Measurements from ENCODE around the gene GNB1L. TPM values are rescaled to one million over a fixed set of nuclear protein-coding genes. Genes with fewer than 3 reads are reported as not detected.
"Not testable (repeated sequence)": the region's sequence is repeated elsewhere in the genome, so short reads cannot be mapped to it uniquely, and the experiment has no call there.

GNB1L gene
- total RNA-seq, 1 experiment from 2014 or later: 12.3 TPM

DNA sequence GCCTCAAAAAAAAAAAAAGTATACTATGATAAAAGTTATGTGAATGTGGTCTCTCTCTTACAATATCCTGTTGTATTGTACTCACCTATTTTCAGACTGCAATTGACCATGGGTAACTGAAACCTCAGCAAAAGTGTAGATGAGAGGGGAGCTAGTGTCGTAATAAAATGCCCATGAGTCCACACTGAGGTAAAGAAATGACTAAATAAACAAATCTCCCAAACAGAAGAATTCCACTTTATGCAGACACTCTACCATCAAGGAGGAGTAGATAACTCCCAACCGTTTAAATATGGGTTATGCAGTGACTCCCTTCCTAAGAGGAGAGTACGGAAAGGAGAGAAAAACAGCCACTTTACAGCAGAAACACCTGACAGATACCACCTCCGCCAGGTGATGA lies 14.6 kb downstream of the GNB1L start:
- H3K27ac ChIP-seq: no peak overlapping the region
- no peaks in the 10 kb centered on the region for H3K27me3 ChIP-seq
- DNase-seq: no peak
- H3K4me1 ChIP-seq: no peaks in the 10 kb centered on the region
- no peaks in the 10 kb centered on the region for H3K9me3 ChIP-seq (replicated peaks)
- no peaks in the 10 kb centered on the region for H3K36me3 ChIP-seq
- no peak overlapping the region for H3K4me3 ChIP-seq

DNA sequence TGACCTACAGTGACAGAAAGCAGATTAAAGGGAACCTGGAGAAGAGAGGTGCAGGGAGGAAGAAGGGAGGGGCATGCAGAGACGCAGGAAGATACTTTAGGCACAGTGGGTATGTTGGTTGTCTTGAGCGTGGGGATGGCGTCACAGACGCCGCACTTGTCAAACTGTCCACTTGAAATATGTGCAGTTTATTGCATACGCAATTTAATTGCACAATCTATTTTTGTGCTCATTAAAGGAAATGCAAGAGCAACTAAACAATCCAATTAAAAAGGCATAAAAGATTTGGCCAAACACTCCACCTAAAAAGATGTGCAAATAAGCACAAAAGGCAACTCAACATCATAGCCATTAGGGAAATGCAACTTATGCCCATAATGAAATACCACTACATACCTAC lies 16.8 kb downstream of the GNB1L start:
- Histone ChIP-seq H3K4me3 (no peak overlapping the region), H3K27me3 (no peaks in the 10 kb centered on the region), H3K36me3 (no peaks in the 10 kb centered on the region)

DNA sequence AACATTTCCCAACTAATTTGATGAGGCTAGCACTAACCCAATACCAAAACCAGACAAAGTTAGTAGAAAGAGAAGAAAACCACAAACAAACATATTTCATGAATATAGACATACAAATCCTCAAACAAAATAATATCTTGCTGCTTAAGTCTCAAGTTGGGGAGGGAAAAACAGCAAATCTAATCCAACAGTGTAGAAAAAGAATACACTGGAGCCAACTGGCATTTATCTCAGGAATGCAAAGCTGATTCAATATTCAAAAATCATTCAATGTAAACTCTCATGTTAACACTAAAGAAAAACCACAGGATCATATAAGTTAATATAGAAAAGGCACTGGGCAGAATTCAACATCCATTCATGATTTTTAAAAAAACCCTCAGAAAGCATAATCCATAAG lies 18.2 kb downstream of the GNB1L start:
- H3K4me3 ChIP-seq: no peak overlapping the region
- H3K9me3 ChIP-seq (replicated peaks): no peaks in the 10 kb centered on the region

More for the DNA sequence above, 16.8 kb downstream of the GNB1L start:
- no peaks in the 10 kb centered on the region for H3K9me3 ChIP-seq (replicated peaks)
- DNase-seq: no peak
- no peaks in the 10 kb centered on the region for H3K4me1 ChIP-seq
- H3K27ac ChIP-seq: no peak overlapping the region

DNA sequence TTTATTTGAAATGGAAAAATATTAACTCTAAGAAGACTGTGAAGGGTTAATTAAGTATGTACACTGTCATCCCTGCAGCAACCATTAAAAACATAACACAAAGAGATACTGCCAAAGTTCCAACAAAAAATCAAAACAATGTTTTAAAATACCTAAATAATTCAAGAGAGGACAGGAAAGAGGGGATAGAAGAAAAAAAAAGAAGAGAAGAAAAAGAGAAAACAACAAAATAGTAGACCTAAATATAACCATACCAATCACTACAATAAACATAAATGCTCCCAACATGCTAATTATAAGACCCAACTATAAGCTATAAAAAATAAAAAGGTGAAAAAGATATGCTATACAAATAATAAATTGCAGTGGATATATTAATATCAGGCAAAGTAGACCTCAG lies 20.1 kb downstream of the GNB1L start:
- no peak for DNase-seq
- no peaks in the 10 kb centered on the region for H3K4me1 ChIP-seq
- no peak overlapping the region for H3K4me3 ChIP-seq
- no peaks in the 10 kb centered on the region for H3K27me3 ChIP-seq
- H3K9me3 ChIP-seq (replicated peaks): no peaks in the 10 kb centered on the region
- no peaks in the 10 kb centered on the region for H3K36me3 ChIP-seq
- H3K27ac ChIP-seq: no peak overlapping the region

More for the DNA sequence above, 18.2 kb downstream of the GNB1L start:
- Histone ChIP-seq H3K36me3 (no peaks in the 10 kb centered on the region), H3K27ac (no peak overlapping the region), H3K4me1 (no peaks in the 10 kb centered on the region), H3K27me3 (no peaks in the 10 kb centered on the region)
- no peak for DNase-seq

DNA sequence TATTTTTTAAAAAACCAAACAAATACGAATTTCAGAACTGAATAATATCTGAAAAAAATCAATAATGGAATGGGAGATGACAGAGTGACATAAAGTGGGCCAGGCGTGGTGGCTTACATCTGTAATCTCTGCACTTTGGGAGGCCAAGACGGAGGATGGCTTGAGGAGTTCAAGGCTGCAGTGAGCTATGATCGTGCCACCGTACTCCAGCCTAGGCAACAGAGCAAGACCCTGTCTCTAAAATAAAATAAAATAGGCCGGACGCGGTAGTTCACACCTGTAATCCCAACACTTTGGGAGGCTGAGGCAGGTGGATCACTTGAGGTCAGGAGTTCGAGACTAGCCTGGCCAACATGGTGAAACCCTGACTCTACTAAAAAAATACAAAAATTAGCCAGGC lies 21.3 kb downstream of the GNB1L start:
- not testable (repeated sequence) for H3K27me3 ChIP-seq; H3K4me3 ChIP-seq; H3K27ac ChIP-seq; H3K9me3 ChIP-seq (replicated peaks); DNase-seq; H3K36me3 ChIP-seq; H3K4me1 ChIP-seq

DNA sequence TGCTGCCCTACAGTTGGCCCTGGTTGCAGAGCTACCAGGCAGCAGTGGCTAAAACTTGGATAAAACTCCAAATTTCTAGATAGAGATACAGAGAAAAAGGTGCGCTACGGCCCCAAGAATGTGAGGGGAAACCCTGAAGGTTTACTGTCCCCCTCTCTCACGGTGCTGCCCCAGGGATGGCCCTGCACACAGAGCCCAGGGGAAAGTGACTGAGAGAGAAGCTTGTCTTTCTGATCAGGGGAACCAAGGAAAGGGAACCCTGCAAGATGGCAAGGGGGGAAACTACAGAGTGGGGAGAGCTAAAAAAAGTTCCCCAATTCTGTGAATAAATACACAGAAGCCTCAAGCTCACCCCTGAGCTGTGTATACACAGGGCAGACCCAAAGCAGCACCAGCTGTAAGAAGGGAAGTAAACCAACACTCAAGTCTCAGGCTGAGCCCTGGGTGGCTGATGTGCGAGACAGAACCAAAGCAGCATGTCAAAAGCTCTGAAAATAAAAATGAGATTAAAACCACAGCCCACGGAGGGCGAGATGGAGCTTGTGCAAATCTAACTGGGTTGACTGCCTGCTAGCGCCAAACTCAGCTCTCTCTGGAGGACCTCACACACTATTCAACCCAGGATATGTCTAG lies 22.1 kb downstream of the GNB1L start:
- Histone ChIP-seq H3K27ac (no peak overlapping the region), H3K9me3 (replicated peaks) (no peaks in the 10 kb centered on the region), H3K4me3 (no peak overlapping the region), H3K4me1 (no peaks in the 10 kb centered on the region), H3K27me3 (no peaks in the 10 kb centered on the region), H3K36me3 (0 out of 2 replicates have a peak, but pooled peaks cover 2% of the 10 kb centered on the region)
- DNase-seq: no peak

DNA sequence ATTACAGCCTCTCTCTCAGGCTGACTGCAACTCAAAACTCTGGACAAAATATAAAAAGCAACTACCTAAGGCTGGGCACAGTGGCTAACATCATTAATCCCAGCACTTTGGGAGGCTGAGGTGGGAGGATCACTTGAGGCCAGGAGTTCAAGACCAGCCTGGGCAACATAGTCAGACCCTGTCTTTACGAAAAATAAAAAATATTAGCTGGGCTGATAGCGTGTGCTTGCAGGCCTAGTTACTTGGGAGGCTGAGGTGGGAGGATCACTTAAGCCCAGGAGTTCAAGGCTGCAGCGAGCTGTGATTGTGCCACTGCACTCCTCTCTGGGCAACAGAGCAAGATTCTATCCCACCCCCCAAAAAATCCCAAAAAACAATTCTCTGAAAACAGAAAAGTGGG lies 22.7 kb downstream of the GNB1L start:
- H3K4me3 ChIP-seq; H3K36me3 ChIP-seq; H3K27me3 ChIP-seq; H3K4me1 ChIP-seq; H3K27ac ChIP-seq; DNase-seq; H3K9me3 ChIP-seq (replicated peaks): not testable (repeated sequence)

DNA sequence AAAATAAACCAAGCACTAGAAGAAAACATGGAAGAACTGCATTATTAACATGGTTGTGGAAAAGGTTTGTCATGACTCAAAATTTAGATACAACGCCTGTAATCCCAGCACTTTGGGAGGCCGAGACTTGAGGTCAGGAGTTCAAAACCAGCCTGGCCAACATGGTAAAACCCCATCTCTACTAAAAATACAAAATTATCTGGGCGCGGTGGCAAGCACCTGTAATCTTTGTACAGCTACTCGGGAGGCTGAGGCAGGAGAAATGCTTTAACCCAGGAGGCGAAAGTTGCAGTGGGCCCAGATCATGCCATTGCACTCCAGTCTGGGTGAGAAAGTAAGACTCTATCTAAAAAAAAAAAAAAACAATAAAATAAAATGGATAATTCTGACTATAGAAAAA lies 23.7 kb downstream of the GNB1L start:
- H3K27ac ChIP-seq: no peak overlapping the region
- DNase-seq: no peak
- no peak overlapping the region for H3K4me3 ChIP-seq
- H3K27me3 ChIP-seq: no peaks in the 10 kb centered on the region
- H3K36me3 ChIP-seq: 0 out of 2 replicates have a peak, but pooled peaks cover 2% of the 10 kb centered on the region
- no peaks in the 10 kb centered on the region for H3K4me1 ChIP-seq
- no peaks in the 10 kb centered on the region for H3K9me3 ChIP-seq (replicated peaks)

DNA sequence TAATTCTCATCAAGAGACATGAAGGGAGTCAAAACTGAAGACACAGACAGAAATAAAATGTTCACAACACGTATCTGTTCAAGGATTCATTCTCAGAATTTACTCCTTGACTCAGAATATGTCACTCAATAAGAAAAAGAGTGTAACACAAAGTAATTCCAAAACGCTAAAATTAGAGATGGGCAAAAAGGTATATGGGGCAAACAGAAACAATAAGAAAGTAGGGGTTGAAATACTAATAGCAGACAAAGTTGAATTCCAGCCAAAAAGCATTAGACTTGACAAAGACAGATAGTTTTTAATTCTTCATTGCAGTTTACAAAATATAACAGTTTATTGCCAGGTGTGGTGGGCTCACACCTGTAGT lies 26.7 kb downstream of the GNB1L start:
- peaks cover 22% of the 10 kb centered on the region for H3K4me1 ChIP-seq
- H3K36me3 ChIP-seq: 0 out of 2 replicates have a peak, but pooled peaks cover 2% of the 10 kb centered on the region
- no peaks in the 10 kb centered on the region for H3K27me3 ChIP-seq
- no peak overlapping the region for H3K4me3 ChIP-seq
- H3K9me3 ChIP-seq (replicated peaks): no peaks in the 10 kb centered on the region
- no peak overlapping the region for H3K27ac ChIP-seq
- no peak for DNase-seq

DNA sequence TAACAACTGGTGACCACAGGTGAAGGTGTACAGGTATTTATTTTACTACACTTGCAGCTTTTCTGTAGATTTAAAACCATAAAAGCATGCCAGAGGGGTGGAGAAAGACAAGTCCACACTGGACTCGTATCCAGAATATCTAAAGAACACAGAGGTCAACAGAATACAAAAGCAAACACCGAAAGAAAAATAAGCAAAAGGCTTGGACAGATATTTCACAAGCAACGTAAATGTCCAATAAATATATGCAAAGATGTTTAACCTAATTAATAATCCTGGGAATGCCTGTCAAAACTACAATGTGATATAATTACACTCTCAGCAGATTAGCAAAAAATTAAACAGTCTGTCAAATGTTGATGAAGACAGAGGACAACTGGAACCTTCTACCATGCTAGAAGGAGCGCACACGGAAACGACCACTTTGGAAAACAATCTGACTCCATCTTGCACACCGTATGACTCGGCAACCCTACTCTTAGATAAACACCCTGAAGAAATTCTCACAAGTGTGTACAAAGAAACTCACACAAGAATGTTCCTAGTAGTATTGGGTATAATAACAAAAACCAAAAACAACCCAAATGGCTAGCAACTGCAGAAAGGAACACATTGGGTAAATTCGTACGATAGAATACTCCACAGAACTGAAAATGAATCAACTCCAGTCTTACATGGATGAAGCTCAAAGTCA lies 27.2 kb downstream of the GNB1L start:
- Histone ChIP-seq H3K27ac (no peak overlapping the region), H3K4me3 (no peak overlapping the region), H3K27me3 (no peaks in the 10 kb centered on the region), H3K36me3 (0 out of 2 replicates have a peak, but pooled peaks cover 2% of the 10 kb centered on the region), H3K4me1 (peaks cover 27% of the 10 kb centered on the region), H3K9me3 (replicated peaks) (no peaks in the 10 kb centered on the region)
- no peak for DNase-seq

DNA sequence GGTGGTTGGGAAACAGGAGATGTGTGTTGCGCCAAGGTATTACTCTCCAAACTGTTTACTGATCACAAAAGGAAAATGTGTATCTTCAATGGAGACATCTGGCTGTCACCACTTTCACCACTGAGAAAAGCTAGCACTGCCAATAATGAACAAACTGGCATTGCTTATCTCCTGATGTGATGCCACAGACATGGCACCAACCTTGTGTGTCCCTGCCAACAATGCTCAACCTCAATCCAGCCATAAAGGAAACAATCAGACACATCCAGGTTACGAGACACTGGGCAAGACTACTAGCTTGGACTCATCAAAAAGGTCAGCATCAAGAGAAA lies 28.1 kb downstream of the GNB1L start:
- Histone ChIP-seq H3K27ac (no peak overlapping the region), H3K36me3 (0 out of 2 replicates have a peak, but pooled peaks cover 2% of the 10 kb centered on the region)

DNA sequence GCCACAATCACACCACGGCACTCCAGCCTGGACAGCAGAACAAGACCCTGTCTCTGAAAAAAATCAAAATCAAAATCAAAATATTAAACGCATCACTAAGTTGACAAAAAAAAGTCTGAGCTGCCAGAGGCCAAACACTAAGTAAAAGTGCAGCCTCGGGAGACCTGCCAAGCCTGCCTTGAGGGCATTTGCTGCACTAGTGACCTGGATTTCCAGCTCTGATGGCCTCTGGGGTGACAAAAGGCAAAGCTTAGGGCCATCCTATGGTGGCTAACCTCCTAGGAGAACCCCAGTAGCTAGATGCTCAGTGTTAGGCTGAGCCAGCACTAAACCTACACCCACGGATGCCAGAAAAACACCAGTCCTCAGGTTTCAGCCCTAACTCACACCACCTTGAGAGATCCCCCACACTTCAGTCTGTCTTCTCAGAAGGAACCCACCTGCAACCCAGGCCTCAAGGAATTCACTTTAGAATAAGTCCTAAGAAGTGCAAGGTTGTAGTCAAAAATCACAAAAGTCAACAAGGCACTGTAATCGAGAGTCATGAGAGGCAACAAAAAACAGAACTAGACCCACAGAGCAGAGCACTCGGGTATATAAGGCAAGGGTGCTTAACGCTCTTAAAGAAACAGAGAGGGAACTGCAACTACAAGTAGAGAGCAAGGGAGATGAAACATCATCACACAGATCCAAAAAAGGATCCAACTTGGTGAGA lies 28.6 kb downstream of the GNB1L start:
- Histone ChIP-seq H3K36me3 (0 out of 2 replicates have a peak, but pooled peaks cover 2% of the 10 kb centered on the region), H3K9me3 (replicated peaks) (no peaks in the 10 kb centered on the region), H3K4me3 (no peak overlapping the region), H3K27ac (no peak overlapping the region), H3K4me1 (peaks cover 36% of the 10 kb centered on the region), H3K27me3 (no peaks in the 10 kb centered on the region)
- DNase-seq: no peak

More for the DNA sequence above, 28.1 kb downstream of the GNB1L start:
- Histone ChIP-seq H3K4me3 (no peak overlapping the region), H3K27me3 (no peaks in the 10 kb centered on the region), H3K4me1 (peaks cover 34% of the 10 kb centered on the region), H3K9me3 (replicated peaks) (no peaks in the 10 kb centered on the region)
- no peak for DNase-seq

DNA sequence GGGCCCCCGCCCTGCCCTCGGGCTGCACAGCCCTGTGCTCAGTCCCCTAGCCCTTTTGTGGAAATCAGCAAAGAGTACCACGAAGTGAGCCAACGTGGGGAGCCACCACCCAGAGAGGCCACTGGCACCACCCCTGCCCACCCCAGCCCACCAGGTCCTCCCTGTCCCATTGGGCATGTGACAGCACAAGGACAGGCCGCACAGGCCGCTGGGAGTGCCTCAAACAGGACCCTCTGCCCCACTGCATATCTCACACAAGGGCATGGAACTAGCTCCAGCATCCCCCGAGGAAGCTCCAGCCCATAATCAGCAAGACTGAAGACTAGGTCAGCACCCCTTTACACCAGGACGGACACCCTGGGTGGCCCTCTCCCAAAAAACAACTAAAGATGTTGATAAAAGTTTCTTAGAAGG lies 29.7 kb downstream of the GNB1L start:
- DNase-seq: no peak

DNA sequence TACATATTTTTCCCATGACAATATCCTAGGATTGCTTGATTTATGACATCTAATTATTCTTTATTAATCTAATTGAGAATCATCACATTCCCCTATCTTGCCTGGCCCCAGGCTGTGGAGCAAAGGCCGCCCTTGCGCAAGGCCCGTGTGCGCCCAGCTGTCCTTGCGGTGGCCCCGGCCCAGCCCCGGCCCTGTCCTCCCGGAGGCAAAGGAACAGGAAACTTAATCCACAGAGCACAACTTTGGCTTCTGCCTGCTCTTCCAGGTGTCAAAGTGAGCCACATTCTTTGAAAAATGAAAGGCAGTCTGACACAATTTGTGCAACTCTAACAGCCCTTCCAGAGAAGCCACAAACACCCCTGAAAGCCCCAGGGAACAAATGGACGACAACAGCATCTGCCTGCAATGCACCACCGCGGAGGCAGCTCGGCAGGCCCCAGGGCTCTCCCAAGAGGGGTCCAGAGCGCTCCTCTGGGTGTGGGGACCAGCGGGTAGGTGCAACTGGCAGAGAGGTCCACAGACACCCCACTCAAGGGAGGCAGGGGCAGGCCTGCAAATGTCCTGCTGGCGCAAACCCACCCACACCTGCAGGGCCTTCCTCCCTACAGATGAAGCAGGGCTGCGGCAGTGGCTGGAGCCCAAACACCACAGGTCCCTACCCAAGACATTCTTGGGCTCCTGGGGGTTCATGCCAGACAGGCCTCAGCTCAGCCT lies 30.3 kb downstream of the GNB1L start:
- peak; percentile 72 to 80 for DNase-seq
- H3K4me1 ChIP-seq: peaks cover 36% of the 10 kb centered on the region

More for the DNA sequence above, 29.7 kb downstream of the GNB1L start:
- Histone ChIP-seq H3K9me3 (replicated peaks) (no peaks in the 10 kb centered on the region), H3K4me1 (peaks cover 36% of the 10 kb centered on the region), H3K36me3 (0 out of 2 replicates have a peak, but pooled peaks cover 2% of the 10 kb centered on the region), H3K27ac (no peak overlapping the region), H3K4me3 (no peak overlapping the region), H3K27me3 (no peaks in the 10 kb centered on the region)

DNA sequence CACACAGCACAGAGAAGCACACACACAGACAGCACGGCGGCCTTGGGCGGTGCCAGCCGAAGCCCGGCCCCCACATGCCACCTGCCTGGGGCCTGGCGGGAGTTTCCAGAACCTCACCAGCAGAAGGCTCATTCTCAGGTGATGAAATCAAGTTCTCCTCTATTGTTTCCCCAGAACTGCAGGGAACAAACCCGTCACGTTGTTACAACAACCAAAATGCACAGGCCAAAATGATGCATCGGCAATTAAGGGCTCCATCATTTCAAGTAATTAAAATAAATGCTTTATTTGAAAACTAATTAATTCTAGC lies 30.8 kb downstream of the GNB1L start:
- no peak overlapping the region for H3K4me3 ChIP-seq
- no peak overlapping the region for H3K27ac ChIP-seq
- H3K36me3 ChIP-seq: no peaks in the 10 kb centered on the region
- no peaks in the 10 kb centered on the region for H3K27me3 ChIP-seq
- H3K4me1 ChIP-seq: peaks cover 36% of the 10 kb centered on the region
- no peak for DNase-seq
- no peaks in the 10 kb centered on the region for H3K9me3 ChIP-seq (replicated peaks)

More for the DNA sequence above, 30.3 kb downstream of the GNB1L start:
- H3K36me3 ChIP-seq: 0 out of 2 replicates have a peak, but pooled peaks cover under 1% of the 10 kb centered on the region
- no peaks in the 10 kb centered on the region for H3K9me3 ChIP-seq (replicated peaks)
- H3K4me3 ChIP-seq: no peak overlapping the region
- no peaks in the 10 kb centered on the region for H3K27me3 ChIP-seq
- H3K27ac ChIP-seq: no peak overlapping the region

Measured in SJCRH30 (cell line).